GM18520 (cell line): ENCODE results near the gene GLYR1.
"Not testable (repeated sequence)": the region's sequence is repeated elsewhere in the genome, so short reads cannot be mapped to it uniquely, and the experiment has no call there.

ENCODE experiments used
- ATAC-seq: cut with Tn5 transposase; IDR thresholded peaks from one replicate; pipeline ENCODE4 v1.9.1; 2021; ENCODE audit not compliant: unreplicated experiment

GLYR1 gene

DNA sequence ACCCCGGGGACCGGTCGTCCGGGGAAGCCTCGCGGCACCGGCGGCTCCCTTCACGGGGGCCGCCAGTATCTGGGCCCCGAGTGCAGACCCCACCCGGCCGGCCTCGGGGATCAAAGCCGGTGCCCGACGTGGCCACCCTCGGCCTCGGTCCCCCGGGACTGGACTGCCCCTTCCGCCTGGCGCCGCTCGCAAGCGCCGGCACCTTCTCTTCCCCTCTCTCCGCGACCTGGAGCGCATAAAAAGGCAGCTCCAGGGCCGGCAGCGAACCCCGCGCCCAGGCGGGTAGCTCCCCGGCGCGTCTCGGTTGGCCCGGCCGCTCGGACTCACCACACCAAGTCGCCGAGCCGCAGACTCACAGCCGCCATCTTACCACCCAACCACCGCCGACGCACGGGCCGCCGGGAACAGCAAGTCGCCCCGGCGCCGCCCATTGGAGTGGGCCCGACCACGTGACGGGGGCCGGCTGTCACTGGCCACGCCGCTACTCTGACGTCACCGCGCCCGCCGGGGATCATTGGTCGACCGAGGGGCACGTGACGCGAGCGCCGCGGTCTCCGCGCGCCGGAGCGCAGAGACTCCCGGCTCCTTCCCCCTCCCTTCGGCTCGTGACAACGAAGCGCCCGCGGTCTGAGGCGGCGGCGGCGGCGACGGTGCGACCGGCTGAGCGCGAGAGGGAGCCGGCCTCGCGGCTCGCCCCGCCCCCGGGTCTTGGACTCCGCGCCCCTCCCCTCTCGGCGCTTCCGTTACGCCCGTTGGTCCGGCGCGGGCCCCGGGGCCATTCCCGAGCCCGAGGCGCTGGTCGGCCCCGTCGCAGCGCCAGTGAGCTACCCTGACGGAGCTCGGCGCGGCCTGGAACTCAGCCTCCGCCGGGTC, at the start of gene GLYR1, which contains the start of gene UBN1:
Gene GLYR1, minus strand, starts transcription at position 388 of the 873 bp plus-strand sequence. Its CDS starts 23 bp downstream, at position 365.
Gene UBN1, plus strand, starts transcription at position 581 of the 873 bp plus-strand sequence. CDS start 5,437 bp downstream, outside the sequence.
- peak; percentile 80 for ATAC-seq

DNA sequence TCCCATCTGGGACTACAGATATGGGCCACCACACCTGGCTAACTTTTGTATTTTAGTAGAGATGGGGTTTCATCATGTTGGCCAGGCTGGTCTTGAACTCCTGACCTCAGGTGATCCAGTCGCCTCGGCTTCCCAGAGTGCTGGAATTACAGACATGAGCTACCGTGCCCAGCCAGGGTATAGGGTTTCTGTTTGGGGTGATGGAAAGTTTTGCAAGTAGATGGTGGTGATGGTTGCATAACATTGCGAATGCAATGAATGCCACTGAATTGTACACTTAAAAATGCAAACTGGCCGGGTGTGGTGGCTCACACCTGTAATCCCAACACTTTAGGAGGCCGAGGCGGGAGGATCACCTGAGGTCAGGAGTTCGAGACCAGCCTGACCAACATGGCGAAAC, 49.7 kb upstream of the GLYR1 start:
- ATAC-seq: not testable (repeated sequence)

DNA sequence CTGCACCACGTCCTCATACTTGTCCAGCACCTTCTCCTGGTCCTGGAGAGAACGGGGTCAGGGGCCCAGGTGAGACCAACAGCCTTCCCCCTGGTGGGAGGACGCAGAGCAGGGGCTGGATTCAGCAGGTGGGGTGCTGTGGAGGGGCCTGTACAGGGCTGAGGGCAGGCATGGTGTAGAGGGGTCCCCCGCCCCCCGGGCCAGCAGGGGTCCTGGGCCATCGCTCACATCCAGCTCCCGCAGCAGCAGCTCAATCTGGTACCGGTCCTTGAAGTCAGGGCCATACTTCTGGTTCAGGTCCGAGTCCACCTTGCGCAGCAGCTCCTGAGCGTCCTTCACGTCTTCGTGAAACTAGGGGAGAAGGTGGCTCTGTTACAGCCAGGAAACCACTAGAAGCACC, 48.3 kb upstream of the GLYR1 start:
- ATAC-seq: no peak

DNA sequence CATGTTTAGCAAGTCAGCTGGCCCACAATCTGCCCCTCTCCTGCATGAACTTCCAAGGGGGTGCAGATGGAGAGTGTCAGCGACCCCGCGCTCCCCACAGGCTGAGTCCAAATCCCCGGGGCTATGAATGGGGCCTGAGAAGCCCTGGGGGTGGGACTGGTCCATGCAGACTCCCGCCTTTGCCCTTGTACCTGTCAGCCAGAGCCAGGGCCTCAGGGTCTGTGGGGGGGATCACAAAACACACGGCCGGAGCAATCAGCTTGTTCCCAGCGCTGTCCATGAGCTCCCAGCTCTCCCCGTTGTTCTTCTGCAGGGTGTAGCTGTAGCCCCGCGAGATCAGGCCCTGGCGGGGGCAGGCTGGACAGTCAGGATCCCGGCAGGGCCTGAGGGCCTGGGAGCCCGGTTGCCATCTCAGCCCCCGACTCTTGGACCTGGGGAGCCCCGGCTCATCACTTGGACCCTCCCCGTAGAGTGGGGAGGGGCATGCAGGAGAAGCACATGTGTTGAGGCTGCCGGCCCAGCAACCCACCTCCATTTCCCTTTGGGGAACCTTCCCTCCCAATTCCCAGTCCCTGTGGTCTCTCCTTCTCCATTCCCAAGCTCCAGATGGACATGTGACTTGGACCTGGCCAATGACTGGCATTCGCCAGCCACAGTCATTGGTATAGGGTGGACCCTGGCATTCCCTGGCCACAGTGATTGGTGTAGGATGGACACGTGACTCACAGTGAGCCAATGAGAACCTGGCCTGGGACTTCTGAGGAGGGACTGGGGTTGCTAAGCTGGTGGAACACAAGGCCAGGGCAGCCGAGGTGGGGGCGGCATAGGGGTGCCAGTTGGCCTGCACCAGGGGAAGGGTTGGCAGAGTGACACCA, 47.4 kb upstream of the GLYR1 start:
- ATAC-seq: no peak

- ATAC-seq: no peak
Observed at GRCh38 chr16:4893103-4893862, 46.2 kb upstream of the GLYR1 start.

- no peak for ATAC-seq
Observed at GRCh38 chr16:4892361-4893102, 45.4 kb upstream of the GLYR1 start.

- no peak for ATAC-seq
Observed at GRCh38 chr16:4891886-4892216, 44.8 kb upstream of the GLYR1 start.

GRCh38 chr16:4891097-4891885, 44.2 kb upstream of the GLYR1 start:
- ATAC-seq: no peak

DNA sequence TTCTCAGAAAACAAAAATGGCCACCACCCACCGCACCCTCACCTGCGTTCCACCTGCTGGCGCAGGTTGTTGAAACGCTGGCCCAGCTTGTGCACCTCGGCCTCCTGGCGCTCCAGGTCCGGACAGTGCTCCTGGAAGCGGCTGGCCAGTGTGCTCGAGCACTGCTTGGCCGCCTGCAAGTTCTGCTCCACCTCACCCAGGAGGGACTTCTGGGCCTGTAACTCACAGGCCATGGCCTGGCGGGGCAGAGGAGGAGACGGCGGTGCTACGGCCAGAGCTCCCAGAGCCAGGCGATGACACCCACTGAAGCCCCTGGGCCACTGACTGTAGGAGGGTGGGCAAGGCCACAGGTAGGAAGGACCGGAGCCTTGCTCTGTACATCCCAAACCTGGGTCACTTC, 43.6 kb upstream of the GLYR1 start:
- ATAC-seq: no peak

- no peak for ATAC-seq
Observed at GRCh38 chr16:4890026-4890425, 42.9 kb upstream of the GLYR1 start.

DNA sequence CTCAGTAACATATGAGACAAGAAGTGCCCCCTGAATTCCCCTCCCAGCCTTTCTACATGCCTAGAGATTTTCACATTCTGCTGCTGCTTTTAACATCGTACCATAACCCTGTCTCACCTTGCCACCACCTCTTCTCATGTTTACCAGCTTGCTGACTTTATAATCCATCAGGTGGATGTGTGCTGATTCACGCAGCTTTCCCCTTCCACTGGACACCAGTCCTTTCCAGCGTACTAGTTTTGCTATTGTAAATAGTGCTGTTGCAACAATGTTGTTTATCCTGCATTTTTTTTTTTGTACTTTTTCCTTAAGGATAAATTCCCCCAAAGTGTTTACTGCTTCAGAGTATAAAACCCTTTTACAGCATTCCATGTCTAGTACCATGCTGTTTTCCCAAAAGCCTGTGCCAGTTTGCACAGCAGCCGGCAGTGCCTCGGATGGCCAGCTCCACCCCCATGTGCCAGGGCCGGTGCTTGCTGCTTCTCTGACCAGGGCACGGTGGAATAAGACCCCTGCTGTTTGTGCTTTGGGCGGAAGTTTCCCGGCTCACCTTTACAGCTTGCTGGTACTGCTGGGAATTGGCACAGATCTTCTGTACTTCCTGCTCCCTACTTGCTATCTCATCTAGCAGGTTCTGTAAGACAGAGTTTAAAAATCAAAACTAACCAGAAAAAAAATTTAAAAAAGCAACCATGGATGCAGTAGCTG, 41.5 kb upstream of the GLYR1 start:
- ATAC-seq: no peak

DNA sequence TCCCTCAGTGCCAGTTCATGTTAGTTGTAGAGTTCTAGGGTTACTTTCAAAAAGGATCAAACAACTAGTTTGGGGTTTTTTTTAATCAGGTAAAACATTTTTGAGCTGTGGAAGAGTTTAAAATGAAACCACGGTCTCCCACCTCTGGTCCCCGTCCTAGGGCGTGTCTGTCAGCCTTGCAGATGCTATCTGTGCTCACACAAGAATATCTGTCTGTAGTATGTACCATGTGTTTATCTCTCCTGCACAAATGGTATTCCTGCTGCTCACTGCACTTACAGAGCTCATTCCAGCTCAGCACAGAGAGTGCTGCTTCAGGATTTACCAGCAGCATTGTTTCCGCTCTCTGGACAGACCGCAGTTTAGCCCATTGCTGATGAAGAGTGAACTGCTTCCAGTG, 39.1 kb upstream of the GLYR1 start:
- ATAC-seq: no peak

DNA sequence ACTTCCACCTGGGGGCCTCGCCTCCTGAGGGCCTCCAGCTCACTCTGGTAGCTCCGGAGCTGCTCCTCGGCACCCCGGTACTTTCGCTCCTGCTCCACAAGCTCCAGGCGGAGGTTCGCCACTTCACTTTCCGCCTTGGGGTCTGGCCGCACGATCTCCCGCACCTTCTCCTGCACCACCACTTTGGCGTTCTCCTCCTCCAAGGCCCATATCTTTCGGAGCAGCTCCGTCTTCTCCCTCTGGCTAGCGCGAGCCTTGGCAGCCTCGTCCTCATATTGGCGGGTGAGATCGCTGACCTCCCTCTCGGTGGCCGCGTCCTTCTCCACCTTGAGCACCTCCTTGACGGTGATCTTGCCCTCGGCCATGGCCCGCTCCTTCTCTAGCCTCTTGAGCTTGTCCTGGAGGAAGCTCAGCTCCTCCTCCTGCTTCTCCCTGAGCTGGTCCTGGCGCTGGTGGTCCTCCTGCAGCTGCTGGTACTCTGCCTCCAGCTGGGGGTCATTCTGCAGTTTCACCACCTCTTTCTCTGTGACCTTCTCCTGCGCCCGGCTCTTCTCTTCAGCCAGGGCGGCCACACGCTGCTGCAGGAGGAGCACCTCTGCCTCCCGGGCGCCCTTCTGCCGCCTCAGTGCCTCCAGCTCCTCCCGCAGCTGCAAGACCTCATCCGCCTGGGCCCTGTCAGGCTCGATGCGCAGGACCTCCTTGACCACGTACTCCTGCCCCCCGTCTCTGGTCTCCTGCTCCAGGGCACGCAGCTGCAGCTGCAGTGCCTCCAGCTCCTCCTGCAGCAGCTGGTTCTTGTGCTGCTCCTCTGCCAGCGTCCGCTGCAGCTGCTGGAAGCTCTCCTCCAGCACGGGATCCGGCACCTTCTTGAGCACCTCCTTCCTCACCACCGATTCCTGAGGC, 38.1 kb upstream of the GLYR1 start:
- no peak for ATAC-seq

GRCh38 chr16:4884209-4884608, 37.1 kb upstream of the GLYR1 start:
- ATAC-seq: no peak

- ATAC-seq: no peak
Observed at GRCh38 chr16:4883501-4883900, 36.4 kb upstream of the GLYR1 start.

DNA sequence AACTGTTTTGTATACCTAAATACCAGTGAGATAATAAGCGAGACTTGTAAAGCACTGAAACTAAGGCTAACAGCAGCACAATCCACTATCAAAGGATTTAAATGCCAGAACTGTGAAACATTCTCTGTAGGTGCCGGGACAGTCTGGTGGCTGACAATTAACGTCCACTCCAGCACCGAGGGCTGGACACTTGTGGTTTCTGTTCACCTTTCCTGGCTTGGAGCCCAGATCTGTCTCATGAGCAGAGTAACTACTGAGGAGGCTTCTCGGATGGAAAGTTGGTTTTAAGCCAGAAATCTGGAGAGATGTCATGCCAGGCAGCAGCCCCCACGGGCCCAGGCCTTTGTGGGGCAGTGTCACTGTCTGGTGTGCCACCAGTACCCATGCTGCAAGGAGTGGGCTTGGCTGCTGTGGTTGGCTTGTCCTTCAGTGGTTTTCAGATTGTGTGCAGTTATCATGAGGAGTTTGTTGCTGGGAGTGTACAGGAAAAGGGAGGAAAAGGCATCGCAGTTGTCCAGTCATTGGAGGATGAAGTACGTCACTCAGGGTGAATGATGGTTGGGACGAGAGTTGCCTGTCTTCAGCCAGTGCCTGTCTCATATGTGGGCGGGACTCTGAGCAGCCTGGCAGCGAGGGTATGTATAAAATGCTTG, 35.7 kb upstream of the GLYR1 start:
- ATAC-seq: no peak

DNA sequence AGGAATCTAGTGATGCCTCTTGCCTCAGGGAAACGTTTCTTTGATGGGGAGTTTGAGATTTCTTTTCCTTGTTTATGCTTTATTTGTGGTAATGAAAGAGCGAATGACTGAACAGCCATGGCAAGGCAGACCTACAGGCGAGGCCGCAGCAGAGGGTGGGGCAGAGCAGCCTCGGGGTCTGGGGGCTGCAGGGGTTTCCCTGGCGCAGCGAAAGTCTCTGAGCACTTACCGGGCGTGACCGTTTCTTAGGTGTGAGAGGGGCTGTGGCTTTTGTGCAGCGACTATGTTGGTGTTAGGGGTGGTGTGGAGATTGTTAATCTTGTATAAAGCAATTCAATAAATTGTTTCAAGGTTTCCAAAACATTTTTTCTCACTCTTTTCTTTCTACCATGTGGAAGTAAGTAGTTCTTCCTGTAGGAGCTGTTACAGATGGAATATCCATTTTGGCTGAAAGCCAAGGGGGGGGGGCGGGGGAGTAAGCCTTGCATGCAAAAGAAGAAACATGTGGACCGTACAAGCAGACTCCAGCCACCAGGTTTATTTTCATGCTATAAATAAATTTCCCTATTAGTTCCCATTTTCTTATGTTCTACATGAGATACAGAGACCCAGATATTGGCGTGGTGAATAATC, 35.0 kb upstream of the GLYR1 start:
- no peak for ATAC-seq
